Testis (tissue), 3 donors: ENCODE data around the gene ARHGAP22. TPM values are rescaled to one million over a fixed set of nuclear protein-coding genes. Genes with fewer than 3 reads are reported as not detected.

Source experiments
- DNase-seq: peaks from one replicate; pipeline ENCODE4 v3.0.0-alpha.2; 2019
- H3K27ac ChIP-seq, 2 donors: fragments of 200-600 bp; sonication (generic); one replicate each; pipeline ENCODE4 v1.5.1; 2019
- H3K27me3 ChIP-seq: fragments of 200-600 bp; sonication (generic); one replicate; pipeline ENCODE4 v1.5.1; 2019
- H3K36me3 ChIP-seq: fragments of 200-600 bp; sonication (generic); one replicate; pipeline ENCODE4 v1.5.1; 2017; ENCODE audit warnings: low read depth; ENCODE audit errors: missing control alignments
- H3K4me1 ChIP-seq: fragments of 200-600 bp; sonication (generic); one replicate; pipeline ENCODE4 v1.5.1; 2019
- H3K4me3 ChIP-seq, 2 donors: fragments of 200-600 bp; sonication (generic); one replicate each; pipeline ENCODE4 v1.5.1; 2017 to 2019
- H3K9me3 ChIP-seq: fragments of 200-600 bp; sonication (generic); one replicate; pipeline ENCODE4 v1.5.1; 2017
- CTCF ChIP-seq, 3 experiments: fragments of 450-650 bp in 2 of 3; fragments of 200-600 bp in 1 of 3; sonication (generic) in 1 of 3; IDR thresholded peaks; one replicate each; pipeline ENCODE4 v1.5.1; 2016 to 2019; ENCODE audit warnings: antibody characterized with exemption in 3 of 3, mild to moderate bottlenecking in 2 of 3, moderate library complexity in 1 of 3
- POLR2A ChIP-seq: fragments of 450-650 bp; IDR thresholded peaks from one replicate; pipeline ENCODE4 v1.6.1; 2017; ENCODE audit warnings: antibody characterized with exemption, mild to moderate bottlenecking, moderate library complexity
- WGBS, 2 donors: methylation state at CpG; one replicate each; pipeline ENCODE4 v1.1.5; 2018; 5-methylcytosine and 5-hydroxymethylcytosine counted together
- intact Hi-C: fragments of 100-400 bp; cut with DNase I; formaldehyde crosslinking; loops from one replicate; pipeline ENCODE4 v1.15.1; 2023; ENCODE audit warnings: low total_unique reads
- polyA plus RNA-seq: library from polyadenylated mRNA; stranded (reverse); fragments of 350-450 nt; fragmentation: Illumina TruSeq; extraction: RNeasy Lipid Tissue Mini Kit (QIAGEN cat#74804); gene quantifications from one replicate; pipeline ENCODE4 v1.2.3, GENCODE V29; 2014; ENCODE audit warnings: low read depth, low replicate concordance; ENCODE audit not compliant: insufficient read depth
- total RNA-seq, 2 donors: library from RNA; depleted of rRNA; stranded (reverse); fragments of >200 nt; gene quantifications; one replicate each; pipeline ENCODE4 v1.2.3, GENCODE V29; 2016

The ARHGAP22 gene
- total and polyA plus RNA-seq, 3 donors from 2014 or later: 6.2 to 11.9 (median 8.8) TPM

GRCh38 chr10:48450741-48451466, 154.0 kb downstream of the ARHGAP22 start:
- TF ChIP-seq POLR2A (no peak), CTCF (IDR thresholded peaks at IDR 0.05) (no peak)
- DNase-seq: no peak
- H3K9me3 ChIP-seq: no peaks in the 10 kb centered on the region
- intact Hi-C loops: no loop called here
- H3K27me3 ChIP-seq: no peaks in the 10 kb centered on the region
- peaks cover 26% of the 10 kb centered on the region for H3K4me1 ChIP-seq
- H3K27ac ChIP-seq: no peak overlapping the region
- peak overlapping the region in 1 of 2 donors; percentile 23 for H3K4me3 ChIP-seq
- no peaks in the 10 kb centered on the region for H3K36me3 ChIP-seq
- 84 to 100% methylated on average over 5 to 29 of the region's 43 CpGs for WGBS, 2 donors

DNA sequence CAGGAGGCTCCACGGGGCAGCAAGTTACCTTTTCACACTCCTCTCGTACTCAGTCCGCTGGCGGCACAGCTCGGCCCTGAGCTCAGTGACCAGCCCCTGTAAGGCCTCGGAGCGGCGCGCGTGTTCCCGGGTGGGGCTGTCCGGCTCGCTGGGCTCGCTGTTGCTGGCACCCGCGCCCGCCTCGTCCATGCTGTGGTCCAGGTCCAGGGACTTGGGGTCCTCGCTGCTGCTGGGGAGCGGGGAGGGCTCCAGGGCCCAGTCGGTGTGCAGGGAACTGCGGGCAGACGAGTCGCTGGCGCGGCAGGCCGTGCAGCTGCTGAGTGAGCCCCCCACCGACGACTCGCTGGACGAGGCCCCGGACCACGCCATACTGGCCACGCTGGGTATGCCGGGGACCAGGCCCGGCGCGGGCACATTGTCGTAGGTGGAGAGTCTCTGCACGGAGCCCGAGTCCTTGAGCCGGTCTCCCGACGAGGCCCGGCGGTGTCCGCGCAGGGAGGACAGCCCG, 154.6 kb downstream of the ARHGAP22 start:
- intact Hi-C loops: no loop called here
- H3K4me3 ChIP-seq: peak overlapping the region in 1 of 2 donors; percentile 23
- H3K36me3 ChIP-seq: no peaks in the 10 kb centered on the region
- 73 to 85% methylated on average over 4 to 46 of the region's 49 CpGs for WGBS, 2 donors
- no peak for DNase-seq
- H3K4me1 ChIP-seq: peaks cover 26% of the 10 kb centered on the region
- TF ChIP-seq POLR2A (no peak), CTCF (IDR thresholded peaks at IDR 0.05) (no peak)
- H3K27me3 ChIP-seq: no peaks in the 10 kb centered on the region
- no peak overlapping the region for H3K27ac ChIP-seq
- H3K9me3 ChIP-seq: no peaks in the 10 kb centered on the region

DNA sequence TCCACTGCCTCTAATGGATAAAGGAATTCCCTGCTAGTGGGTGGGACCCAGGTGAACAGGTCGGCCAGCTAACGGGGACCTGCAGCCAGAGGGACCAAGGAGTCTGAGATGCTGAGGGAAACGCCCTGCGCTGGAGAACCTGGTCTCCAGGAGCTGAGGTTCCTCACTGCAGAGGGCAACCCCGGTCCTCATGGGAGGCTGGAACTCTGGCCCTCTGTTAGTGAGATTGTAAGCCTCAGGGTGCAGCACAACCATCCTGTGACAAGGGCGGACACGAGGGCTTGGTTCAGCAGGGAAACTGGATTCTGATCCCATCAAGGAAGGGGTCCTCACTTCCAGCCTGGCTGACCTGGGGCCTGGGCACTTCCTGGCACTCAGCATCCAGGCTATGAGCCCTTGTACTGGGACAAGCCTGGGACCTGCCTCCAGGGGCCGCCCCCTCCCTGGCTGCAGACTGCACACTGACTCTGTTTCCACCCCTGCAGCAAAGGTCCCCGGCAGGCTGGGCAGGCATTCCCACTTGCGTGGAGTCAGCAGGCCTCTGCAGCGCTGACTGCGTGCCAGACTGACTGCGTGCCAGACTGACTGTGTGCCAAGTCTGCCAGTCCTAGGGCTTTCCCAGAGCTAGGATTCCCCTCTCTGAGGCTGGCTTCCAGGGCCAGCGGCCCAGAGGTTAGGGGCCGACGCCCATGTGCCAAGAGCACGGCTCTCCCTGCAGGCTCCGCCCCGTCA, 155.2 kb downstream of the ARHGAP22 start:
- TF ChIP-seq CTCF (IDR thresholded peaks at IDR 0.05): no peak
- no peak for TF ChIP-seq POLR2A
- no peaks in the 10 kb centered on the region for H3K36me3 ChIP-seq
- peaks cover 23% of the 10 kb centered on the region for H3K4me1 ChIP-seq
- H3K9me3 ChIP-seq: no peaks in the 10 kb centered on the region
- H3K27me3 ChIP-seq: no peaks in the 10 kb centered on the region
- no peak for DNase-seq
- H3K27ac ChIP-seq: no peak overlapping the region
- 63 to 80% methylated on average over 6 to 19 of the region's 19 CpGs for WGBS, 2 donors
- intact Hi-C loops: no loop called here
- H3K4me3 ChIP-seq: peak overlapping the region in 1 of 2 donors; percentile 23

GRCh38 chr10:48448796-48449195, 156.1 kb downstream of the ARHGAP22 start:
- intact Hi-C loops: no loop called here
- TF ChIP-seq POLR2A: no peak
- no peak for TF ChIP-seq CTCF (IDR thresholded peaks at IDR 0.05)
- Histone ChIP-seq H3K36me3 (no peaks in the 10 kb centered on the region), H3K27ac (no peak overlapping the region), H3K9me3 (no peaks in the 10 kb centered on the region), H3K4me3 (no peak overlapping the region), H3K4me1 (peaks cover 14% of the 10 kb centered on the region), H3K27me3 (no peaks in the 10 kb centered on the region)
- no peak for DNase-seq
- 86 to 94% methylated on average over 4 of the region's 4 CpGs for WGBS, 2 donors
